MM.1S (cell line): Measurements from ENCODE around the gene ATP8B4.

ENCODE experiments used
- DNase-seq: peaks from one replicate; pipeline ENCODE4 v3.0.0-alpha.2; 2015
- H2AFZ ChIP-seq: fragments of 300-600 bp; sonication (generic); 2 replicates; pipeline ENCODE4 v1.6.0; 2016; ENCODE audit warnings: antibody characterized with exemption, low read length
- H3F3A ChIP-seq: fragments of 300-600 bp; sonication (generic); 2 replicates; pipeline ENCODE4 v1.6.1; 2016; ENCODE audit warnings: mild to moderate bottlenecking, antibody characterized with exemption, low read length, moderate library complexity, mixed read lengths; ENCODE audit not compliant: insufficient read depth
- H3K27ac ChIP-seq: fragments of 300-600 bp; sonication (generic); 2 replicates; pipeline ENCODE4 v1.5.1; 2016; ENCODE audit warnings: mild to moderate bottlenecking, low read length
- H3K27me3 ChIP-seq: fragments of 300-600 bp; sonication (generic); replicated peaks from 2 replicates; pipeline ENCODE4 v1.6.0; 2016; ENCODE audit warnings: low read length; ENCODE audit not compliant: insufficient read depth
- H3K36me3 ChIP-seq: fragments of 300-600 bp; sonication (generic); replicated peaks from 2 replicates; pipeline ENCODE4 v1.6.1; 2016; ENCODE audit warnings: mild to moderate bottlenecking, low read length, mixed read lengths; ENCODE audit not compliant: insufficient read depth
- H3K4me1 ChIP-seq: fragments of 300-600 bp; sonication (generic); 2 replicates; pipeline ENCODE4 v1.6.1; 2016; ENCODE audit warnings: low read length, mixed read lengths
- H3K4me2 ChIP-seq: fragments of 300-600 bp; sonication (generic); 2 replicates; pipeline ENCODE4 v1.6.0; 2016; ENCODE audit warnings: low read depth, low read length
- H3K4me3 ChIP-seq: fragments of 300-600 bp; sonication (generic); 2 replicates; pipeline ENCODE4 v1.5.1; 2016; ENCODE audit warnings: low read length, mixed read lengths
- H3K79me2 ChIP-seq: fragments of 300-600 bp; sonication (generic); 2 replicates; pipeline ENCODE4 v1.6.1; 2016; ENCODE audit warnings: mixed run types, low read length, mixed read lengths
- H3K9ac ChIP-seq: fragments of 300-600 bp; sonication (generic); 2 replicates; pipeline ENCODE4 v1.6.1; 2016; ENCODE audit warnings: low read length, mixed read lengths
- H3K9me2 ChIP-seq: fragments of 300-600 bp; sonication (generic); replicated peaks from 2 replicates; pipeline ENCODE4 v1.6.1; 2016; ENCODE audit warnings: mild to moderate bottlenecking, low read length, mixed read lengths; ENCODE audit not compliant: insufficient read depth
- H3K9me3 ChIP-seq: fragments of 300-600 bp; sonication (generic); replicated peaks from 2 replicates; pipeline ENCODE4 v1.6.1; 2016; ENCODE audit warnings: mild to moderate bottlenecking, low read length, mixed read lengths; ENCODE audit not compliant: insufficient read depth
- H4K20me1 ChIP-seq: fragments of 300-600 bp; sonication (generic); 2 replicates; pipeline ENCODE4 v1.6.1; 2016; ENCODE audit warnings: mild to moderate bottlenecking, low read length, moderate library complexity, mixed read lengths; ENCODE audit not compliant: insufficient read depth
- EZH2 ChIP-seq: fragments of 300-600 bp; sonication (generic); optimal IDR thresholded peaks from 2 replicates; pipeline ENCODE3; 2017; ENCODE audit warnings: low read depth, mild to moderate bottlenecking, antibody characterized with exemption, low read length, mixed read lengths
- EZH2phosphoT487 ChIP-seq: fragments of 300-600 bp; sonication (generic); IDR thresholded peaks from 2 replicates; pipeline ENCODE4 v1.6.1; 2018; ENCODE audit warnings: antibody characterized with exemption, low read length
- TF ChIP-seq, protein P1 (sequence below): fragments of 300-600 bp; sonication (generic); IDR thresholded peaks from 2 replicates; pipeline ENCODE4 v1.5.1; 2016; ENCODE audit warnings: antibody characterized with exemption, low read length, mixed read lengths

The ATP8B4 gene

GRCh38 chr15:50150349-50150748 is 31.3 kb upstream of the ATP8B4 start:
- Histone ChIP-seq H3K36me3 (no peaks in the 10 kb centered on the region), H3K9me3 (no peaks in the 10 kb centered on the region), H3K9me2 (no peaks in the 10 kb centered on the region), H3F3A (no peaks in the 10 kb centered on the region), H3K79me2 (no peaks in the 10 kb centered on the region), H3K4me3 (no peak overlapping the region), H3K27ac (no peak overlapping the region), H3K27me3 (no peaks in the 10 kb centered on the region), H4K20me1 (no peaks in the 10 kb centered on the region), H2AFZ (no peak overlapping the region), H3K4me1 (no peaks in the 10 kb centered on the region), H3K4me2 (no peak overlapping the region), H3K9ac (no peak overlapping the region)
- no peak for DNase-seq
- TF ChIP-seq EZH2, result no peak
- TF ChIP-seq, protein P1, sequence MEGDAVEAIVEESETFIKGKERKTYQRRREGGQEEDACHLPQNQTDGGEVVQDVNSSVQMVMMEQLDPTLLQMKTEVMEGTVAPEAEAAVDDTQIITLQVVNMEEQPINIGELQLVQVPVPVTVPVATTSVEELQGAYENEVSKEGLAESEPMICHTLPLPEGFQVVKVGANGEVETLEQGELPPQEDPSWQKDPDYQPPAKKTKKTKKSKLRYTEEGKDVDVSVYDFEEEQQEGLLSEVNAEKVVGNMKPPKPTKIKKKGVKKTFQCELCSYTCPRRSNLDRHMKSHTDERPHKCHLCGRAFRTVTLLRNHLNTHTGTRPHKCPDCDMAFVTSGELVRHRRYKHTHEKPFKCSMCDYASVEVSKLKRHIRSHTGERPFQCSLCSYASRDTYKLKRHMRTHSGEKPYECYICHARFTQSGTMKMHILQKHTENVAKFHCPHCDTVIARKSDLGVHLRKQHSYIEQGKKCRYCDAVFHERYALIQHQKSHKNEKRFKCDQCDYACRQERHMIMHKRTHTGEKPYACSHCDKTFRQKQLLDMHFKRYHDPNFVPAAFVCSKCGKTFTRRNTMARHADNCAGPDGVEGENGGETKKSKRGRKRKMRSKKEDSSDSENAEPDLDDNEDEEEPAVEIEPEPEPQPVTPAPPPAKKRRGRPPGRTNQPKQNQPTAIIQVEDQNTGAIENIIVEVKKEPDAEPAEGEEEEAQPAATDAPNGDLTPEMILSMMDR, result no peak
- no peak for TF ChIP-seq EZH2phosphoT487

DNA sequence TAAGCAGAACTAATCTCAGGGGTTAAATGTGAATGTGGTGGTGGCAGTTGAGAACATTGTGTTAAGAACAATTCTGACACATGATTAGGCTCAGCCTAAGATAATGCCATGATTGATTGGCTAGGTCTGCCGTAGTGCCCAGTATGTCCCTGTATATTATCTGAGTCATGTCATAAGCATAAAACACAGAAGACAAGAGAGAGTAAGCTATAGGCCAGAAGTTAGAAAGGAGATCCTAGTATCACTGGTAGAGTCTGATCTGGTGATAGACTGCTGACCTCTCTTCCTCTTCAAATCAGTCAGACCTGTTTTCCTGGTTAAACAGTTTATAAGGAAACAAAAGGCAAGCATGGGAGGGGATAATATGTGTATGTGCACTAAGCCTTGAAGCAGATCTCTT is 30.1 kb upstream of the ATP8B4 start:
- H3K4me2 ChIP-seq, result no peak overlapping the region
- H3K27ac ChIP-seq, result no peak overlapping the region
- no peaks in the 10 kb centered on the region for H3K4me1 ChIP-seq
- no peak overlapping the region for H2AFZ ChIP-seq
- no peak for TF ChIP-seq EZH2phosphoT487
- TF ChIP-seq EZH2, result no peak
- TF ChIP-seq, protein P1, result no peak
- no peaks in the 10 kb centered on the region for H3K9me2 ChIP-seq
- no peak overlapping the region for H3K9ac ChIP-seq
- H3F3A ChIP-seq, result no peaks in the 10 kb centered on the region
- H3K9me3 ChIP-seq, result no peaks in the 10 kb centered on the region
- no peaks in the 10 kb centered on the region for H3K36me3 ChIP-seq
- no peaks in the 10 kb centered on the region for H4K20me1 ChIP-seq
- no peaks in the 10 kb centered on the region for H3K27me3 ChIP-seq
- no peaks in the 10 kb centered on the region for H3K79me2 ChIP-seq
- no peak overlapping the region for H3K4me3 ChIP-seq
- no peak for DNase-seq

DNA sequence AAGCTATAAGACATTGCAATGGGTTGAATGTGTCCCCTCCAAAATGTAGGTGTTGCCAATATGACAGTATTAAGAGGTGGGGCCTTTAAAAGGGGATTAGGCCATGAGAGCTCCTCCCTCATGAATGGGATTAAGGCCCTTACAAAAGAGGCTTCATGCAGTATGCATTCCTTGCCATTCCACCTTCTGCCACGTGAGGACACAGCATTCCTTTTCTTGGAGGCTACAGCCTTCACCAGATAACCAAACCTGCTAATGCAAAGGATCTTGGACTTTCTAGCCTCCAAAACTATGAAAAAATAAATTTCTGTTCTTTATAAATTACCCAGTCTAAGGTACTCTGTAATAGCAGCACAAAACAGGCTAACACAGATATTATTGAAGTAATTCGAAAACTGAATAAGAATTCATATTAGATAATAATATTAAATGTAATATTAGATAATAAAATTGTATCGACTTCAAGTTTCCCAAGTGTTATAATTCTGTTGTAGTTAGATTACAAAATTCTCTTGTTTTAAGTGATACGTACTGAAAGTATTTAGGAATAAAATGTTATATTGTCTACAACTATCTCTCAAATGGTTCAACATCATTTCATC is 29.4 kb upstream of the ATP8B4 start:
- DNase-seq, result no peak
- no peaks in the 10 kb centered on the region for H3K79me2 ChIP-seq
- H3K9me2 ChIP-seq, result no peaks in the 10 kb centered on the region
- no peaks in the 10 kb centered on the region for H3F3A ChIP-seq
- no peaks in the 10 kb centered on the region for H3K36me3 ChIP-seq
- H2AFZ ChIP-seq, result no peak overlapping the region
- H4K20me1 ChIP-seq, result no peaks in the 10 kb centered on the region
- H3K4me3 ChIP-seq, result no peak overlapping the region
- no peaks in the 10 kb centered on the region for H3K27me3 ChIP-seq
- no peaks in the 10 kb centered on the region for H3K9me3 ChIP-seq
- H3K4me1 ChIP-seq, result no peaks in the 10 kb centered on the region
- no peak for TF ChIP-seq EZH2phosphoT487
- TF ChIP-seq, protein P1, result peak; percentile 11; the same call in 1 of the 2 replicates
- no peak for TF ChIP-seq EZH2
- H3K4me2 ChIP-seq, result no peak overlapping the region
- H3K9ac ChIP-seq, result no peak overlapping the region
- no peak overlapping the region for H3K27ac ChIP-seq
